Sigmoid colon (tissue), 7 donors: ENCODE measurements around the gene ANKH. TPM values are rescaled to one million over a fixed set of nuclear protein-coding genes. Genes with fewer than 3 reads are reported as not detected.

ENCODE experiments used
- DNase-seq: peaks from one replicate; pipeline ENCODE4 v3.0.0-alpha.2; 2019
- H3K27ac ChIP-seq, 4 donors: fragments of 200-600 bp; sonication (generic); one replicate each; pipeline ENCODE4 v1.5.1; 2016 to 2019; ENCODE audit warnings: mild to moderate bottlenecking in 1 of 4
- H3K27me3 ChIP-seq, 3 donors: fragments of 200-600 bp; sonication (generic); one replicate each; pipeline ENCODE4 v1.5.1; 2019; ENCODE audit warnings: mild to moderate bottlenecking in 1 of 3
- H3K36me3 ChIP-seq, 4 donors: fragments of 200-600 bp; sonication (generic); one replicate each; pipeline ENCODE4 v1.5.1; 2016 to 2019
- H3K4me1 ChIP-seq, 4 donors: fragments of 200-600 bp; sonication (generic); one replicate each; pipeline ENCODE4 v1.5.1; 2017 to 2019
- H3K4me3 ChIP-seq, 4 donors: fragments of 200-600 bp; sonication (generic); one replicate each; pipeline ENCODE4 v1.5.1; 2017 to 2019; ENCODE audit warnings: mild to moderate bottlenecking in 2 of 4, moderate library complexity in 1 of 4
- H3K9me3 ChIP-seq, 4 donors: fragments of 200-600 bp in 3 of 4; sonication (generic) in 3 of 4; one replicate each; pipeline versions ENCODE4 v1.5.1 to v1.6.1; 2013 to 2019
- EP300 ChIP-seq, 4 donors: sonication (generic); formaldehyde crosslinking; IDR thresholded peaks; one replicate each; pipeline ENCODE4 v1.6.1; 2017; ENCODE audit warnings: antibody characterized with exemption in 4 of 4
- POLR2A ChIP-seq, 2 donors: fragments of 450-650 bp; IDR thresholded peaks; one replicate each; pipeline ENCODE4 v1.6.1; 2016; ENCODE audit warnings: antibody characterized with exemption in 2 of 2, mild to moderate bottlenecking in 2 of 2, moderate library complexity in 2 of 2
- POLR2AphosphoS5 ChIP-seq, 4 donors: sonication (generic); formaldehyde crosslinking; IDR thresholded peaks; one replicate each; pipeline ENCODE4 v1.6.1; 2017; ENCODE audit warnings: antibody characterized with exemption in 4 of 4
- WGBS, 2 donors: extraction: QIAGEN DNeasy Blood & Tissue Kit; methylation state at CpG; one replicate each; pipeline ENCODE4 v1.1.7; 2013; 5-methylcytosine and 5-hydroxymethylcytosine counted together
- intact Hi-C: fragments of 100-400 bp; cut with DNase I; formaldehyde crosslinking; loops from one replicate; pipeline ENCODE4 v1.15.1; 2023
- polyA plus RNA-seq, 3 donors: library from polyadenylated mRNA; stranded (reverse); fragments of 200-250 nt; gene quantifications; one replicate each; pipeline ENCODE4 v1.2.3, GENCODE V29; 2013
- total RNA-seq, 4 donors: library from RNA; depleted of rRNA; stranded (reverse); fragments of >200 nt; gene quantifications; one replicate each; pipeline ENCODE4 v1.1.0, GENCODE V29; 2016
- TF ChIP-seq, protein P1 (sequence below), 4 experiments: fragments of 450-650 bp in 3 of 4; fragments of 200-600 bp in 1 of 4; IDR thresholded peaks; one replicate each; pipeline ENCODE4 v1.5.1; 2016 to 2019; ENCODE audit warnings: antibody characterized with exemption in 4 of 4, mild to moderate bottlenecking in 3 of 4, moderate library complexity in 2 of 4
- donor health status: healthy with polysubstance abuse.
- donor health status: Bipolar disorder and iron deficiency.
- donor health status: healthy.

The ANKH gene
- total and polyA plus RNA-seq, 7 donors, result 16.4 to 49.9 (median 24.7) TPM

DNA sequence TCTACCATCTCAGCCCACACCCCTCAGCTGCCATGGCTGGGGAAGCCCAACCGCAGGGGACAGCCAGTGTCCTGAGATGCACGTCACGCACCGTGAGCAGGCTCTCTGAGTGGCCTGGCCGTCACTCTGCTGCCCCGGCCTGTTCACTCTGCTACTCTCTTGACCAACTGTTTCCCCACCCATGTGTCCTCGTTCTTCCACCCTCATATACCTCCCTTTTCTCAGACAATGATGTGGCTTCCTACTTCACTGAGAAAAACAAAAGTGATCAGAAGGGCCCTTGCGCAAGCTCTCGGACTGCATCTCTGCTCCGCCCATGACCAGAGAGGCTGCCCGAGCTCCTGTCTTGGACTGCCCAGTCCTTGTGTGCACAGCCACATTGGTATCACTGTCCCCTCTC lies 159.4 kb downstream of the ANKH start:
- DNase-seq, result no peak
- H3K36me3 ChIP-seq, result peaks cover 0 to 91% (median 26%) of the 10 kb centered on the region in 4 donors
- H3K9me3 ChIP-seq, result no peaks in the 10 kb centered on the region
- no peak overlapping the region for H3K27ac ChIP-seq
- H3K27me3 ChIP-seq, result no peaks in the 10 kb centered on the region
- no peak overlapping the region for H3K4me3 ChIP-seq
- intact Hi-C loops, result no loop called here
- peaks cover 0 to under 1% (median 0%) of the 10 kb centered on the region in 4 donors for H3K4me1 ChIP-seq
- TF ChIP-seq POLR2AphosphoS5 (IDR thresholded peaks at IDR 0.05), result no peak
- no peak for TF ChIP-seq POLR2A (IDR thresholded peaks at IDR 0.05)
- TF ChIP-seq, protein P1, sequence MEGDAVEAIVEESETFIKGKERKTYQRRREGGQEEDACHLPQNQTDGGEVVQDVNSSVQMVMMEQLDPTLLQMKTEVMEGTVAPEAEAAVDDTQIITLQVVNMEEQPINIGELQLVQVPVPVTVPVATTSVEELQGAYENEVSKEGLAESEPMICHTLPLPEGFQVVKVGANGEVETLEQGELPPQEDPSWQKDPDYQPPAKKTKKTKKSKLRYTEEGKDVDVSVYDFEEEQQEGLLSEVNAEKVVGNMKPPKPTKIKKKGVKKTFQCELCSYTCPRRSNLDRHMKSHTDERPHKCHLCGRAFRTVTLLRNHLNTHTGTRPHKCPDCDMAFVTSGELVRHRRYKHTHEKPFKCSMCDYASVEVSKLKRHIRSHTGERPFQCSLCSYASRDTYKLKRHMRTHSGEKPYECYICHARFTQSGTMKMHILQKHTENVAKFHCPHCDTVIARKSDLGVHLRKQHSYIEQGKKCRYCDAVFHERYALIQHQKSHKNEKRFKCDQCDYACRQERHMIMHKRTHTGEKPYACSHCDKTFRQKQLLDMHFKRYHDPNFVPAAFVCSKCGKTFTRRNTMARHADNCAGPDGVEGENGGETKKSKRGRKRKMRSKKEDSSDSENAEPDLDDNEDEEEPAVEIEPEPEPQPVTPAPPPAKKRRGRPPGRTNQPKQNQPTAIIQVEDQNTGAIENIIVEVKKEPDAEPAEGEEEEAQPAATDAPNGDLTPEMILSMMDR (IDR thresholded peaks at IDR 0.05), result no peak
- no peak for TF ChIP-seq EP300 (IDR thresholded peaks at IDR 0.05)
- WGBS, 2 donors, result 88 to 90% methylated on average over 11 of the region's 11 CpGs

DNA sequence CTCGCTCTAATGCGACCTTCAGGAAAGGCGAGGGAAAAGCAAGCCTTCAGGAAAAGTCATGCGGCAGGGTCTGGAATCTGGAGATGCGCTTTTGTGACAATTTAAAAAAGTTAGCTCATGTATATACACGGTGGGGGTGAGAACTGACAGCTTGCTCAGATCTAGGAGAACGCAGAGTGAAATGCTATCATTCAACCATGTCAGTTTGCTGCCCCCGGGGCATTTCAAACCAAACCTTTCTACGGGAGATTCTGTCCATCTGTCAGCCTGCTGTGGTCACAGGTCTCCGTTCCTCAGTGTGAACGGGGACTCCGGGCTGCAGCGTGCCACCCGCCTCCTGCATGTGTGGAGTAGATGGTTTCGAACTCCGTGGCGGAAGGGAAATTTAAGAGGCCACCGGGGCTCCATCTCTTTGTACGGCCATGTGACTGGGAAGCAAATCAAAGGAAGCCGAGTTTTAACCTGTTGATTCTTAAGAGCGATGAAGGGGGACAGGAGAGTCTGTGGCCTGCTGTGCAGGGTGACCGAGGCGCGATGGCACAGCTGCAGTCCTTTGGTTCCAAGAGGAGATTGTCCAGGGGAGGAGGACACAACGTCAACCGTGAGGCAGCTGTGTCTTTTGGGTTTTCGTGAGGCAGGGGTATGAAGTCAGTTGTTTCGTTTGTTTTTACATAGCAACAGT lies 161.1 kb downstream of the ANKH start:
- WGBS, 2 donors, result 91 to 96% methylated on average over 28 of the region's 28 CpGs
- H3K27me3 ChIP-seq, result no peaks in the 10 kb centered on the region
- intact Hi-C loops, result no loop called here
- peaks cover 0 to 90% (median 29%) of the 10 kb centered on the region in 4 donors for H3K36me3 ChIP-seq
- H3K9me3 ChIP-seq, result no peaks in the 10 kb centered on the region
- no peak overlapping the region for H3K4me3 ChIP-seq
- H3K4me1 ChIP-seq, result no peaks in the 10 kb centered on the region
- no peak for DNase-seq
- TF ChIP-seq POLR2A (IDR thresholded peaks at IDR 0.05), result no peak
- no peak for TF ChIP-seq EP300 (IDR thresholded peaks at IDR 0.05)
- TF ChIP-seq, protein P1 (IDR thresholded peaks at IDR 0.05), result no peak
- no peak for TF ChIP-seq POLR2AphosphoS5 (IDR thresholded peaks at IDR 0.05)
- no peak overlapping the region for H3K27ac ChIP-seq

DNA sequence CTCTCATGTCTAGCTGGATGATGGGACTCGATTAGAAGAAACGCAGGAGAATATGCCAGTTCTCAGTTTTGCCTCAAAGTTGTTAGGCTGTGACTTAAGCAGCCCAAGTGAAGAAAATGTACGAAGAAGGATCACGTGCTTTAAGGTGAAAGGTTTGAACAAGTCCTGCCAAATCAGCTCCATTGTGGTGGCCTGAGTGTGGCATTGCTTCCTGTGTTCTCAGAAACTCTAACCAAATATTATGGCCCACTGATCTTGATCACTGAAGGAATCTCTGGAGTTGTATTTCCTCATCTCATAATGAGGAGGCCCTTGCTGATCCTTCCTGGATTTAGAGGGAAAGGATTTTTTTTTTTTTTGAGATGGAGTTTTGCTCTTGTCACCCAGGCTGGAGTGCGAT lies 163.0 kb downstream of the ANKH start:
- Histone ChIP-seq H3K27ac (no peak overlapping the region), H3K4me3 (no peak overlapping the region), H3K9me3 (no peaks in the 10 kb centered on the region), H3K27me3 (no peaks in the 10 kb centered on the region), H3K4me1 (no peaks in the 10 kb centered on the region), H3K36me3 (peaks cover 0 to 85% (median 22%) of the 10 kb centered on the region in 4 donors)
- intact Hi-C loops, result no loop called here
- WGBS, 2 donors, result 93 to 96% methylated on average over 5 of the region's 5 CpGs
- TF ChIP-seq POLR2AphosphoS5 (IDR thresholded peaks at IDR 0.05) (no peak), EP300 (IDR thresholded peaks at IDR 0.05) (no peak), POLR2A (IDR thresholded peaks at IDR 0.05) (no peak)
- TF ChIP-seq, protein P1 (IDR thresholded peaks at IDR 0.05), result no peak
- no peak for DNase-seq

- H3K9me3 ChIP-seq, result no peaks in the 10 kb centered on the region
- intact Hi-C loops, result no loop called here
- H3K27ac ChIP-seq, result no peak overlapping the region
- H3K36me3 ChIP-seq, result peaks cover 0 to 82% (median 18%) of the 10 kb centered on the region in 4 donors
- WGBS, 2 donors, result 89 to 92% methylated on average over 9 of the region's 9 CpGs
- H3K4me3 ChIP-seq, result no peak overlapping the region
- TF ChIP-seq EP300 (IDR thresholded peaks at IDR 0.05) (no peak), POLR2AphosphoS5 (IDR thresholded peaks at IDR 0.05) (no peak), POLR2A (IDR thresholded peaks at IDR 0.05) (no peak)
- TF ChIP-seq, protein P1 (IDR thresholded peaks at IDR 0.05), result no peak
- H3K4me1 ChIP-seq, result no peaks in the 10 kb centered on the region
- DNase-seq, result no peak
- H3K27me3 ChIP-seq, result no peaks in the 10 kb centered on the region
Measured at GRCh38 chr5:14707811-14708390, 163.7 kb downstream of the ANKH start.
